Measurements from ENCODE around the gene VPS8.

GRCh38 chr3:184954251-184954650 lies 142.3 kb downstream of the VPS8 start:
- no peak for TF ChIP-seq MAX (IDR thresholded peaks at IDR 0.05)
- TF ChIP-seq ATF3 (IDR thresholded peaks at IDR 0.05): no peak
- no peak for TF ChIP-seq GABPA (IDR thresholded peaks at IDR 0.05 in 1 of 2, conservative IDR thresholded peaks at IDR 0.05 in 1 of 2)
- no peak for TF ChIP-seq RXRA (IDR thresholded peaks at IDR 0.05)
- TF ChIP-seq FOXA1 (IDR thresholded peaks at IDR 0.05): no peak
- TF ChIP-seq CTCF (IDR thresholded peaks at IDR 0.05; ENCODE audit: low read depth, low read length, missing input control): no peak
- TF ChIP-seq, protein P1, sequence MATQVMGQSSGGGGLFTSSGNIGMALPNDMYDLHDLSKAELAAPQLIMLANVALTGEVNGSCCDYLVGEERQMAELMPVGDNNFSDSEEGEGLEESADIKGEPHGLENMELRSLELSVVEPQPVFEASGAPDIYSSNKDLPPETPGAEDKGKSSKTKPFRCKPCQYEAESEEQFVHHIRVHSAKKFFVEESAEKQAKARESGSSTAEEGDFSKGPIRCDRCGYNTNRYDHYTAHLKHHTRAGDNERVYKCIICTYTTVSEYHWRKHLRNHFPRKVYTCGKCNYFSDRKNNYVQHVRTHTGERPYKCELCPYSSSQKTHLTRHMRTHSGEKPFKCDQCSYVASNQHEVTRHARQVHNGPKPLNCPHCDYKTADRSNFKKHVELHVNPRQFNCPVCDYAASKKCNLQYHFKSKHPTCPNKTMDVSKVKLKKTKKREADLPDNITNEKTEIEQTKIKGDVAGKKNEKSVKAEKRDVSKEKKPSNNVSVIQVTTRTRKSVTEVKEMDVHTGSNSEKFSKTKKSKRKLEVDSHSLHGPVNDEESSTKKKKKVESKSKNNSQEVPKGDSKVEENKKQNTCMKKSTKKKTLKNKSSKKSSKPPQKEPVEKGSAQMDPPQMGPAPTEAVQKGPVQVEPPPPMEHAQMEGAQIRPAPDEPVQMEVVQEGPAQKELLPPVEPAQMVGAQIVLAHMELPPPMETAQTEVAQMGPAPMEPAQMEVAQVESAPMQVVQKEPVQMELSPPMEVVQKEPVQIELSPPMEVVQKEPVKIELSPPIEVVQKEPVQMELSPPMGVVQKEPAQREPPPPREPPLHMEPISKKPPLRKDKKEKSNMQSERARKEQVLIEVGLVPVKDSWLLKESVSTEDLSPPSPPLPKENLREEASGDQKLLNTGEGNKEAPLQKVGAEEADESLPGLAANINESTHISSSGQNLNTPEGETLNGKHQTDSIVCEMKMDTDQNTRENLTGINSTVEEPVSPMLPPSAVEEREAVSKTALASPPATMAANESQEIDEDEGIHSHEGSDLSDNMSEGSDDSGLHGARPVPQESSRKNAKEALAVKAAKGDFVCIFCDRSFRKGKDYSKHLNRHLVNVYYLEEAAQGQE (IDR thresholded peaks at IDR 0.05): no peak
- TF ChIP-seq, protein P2, sequence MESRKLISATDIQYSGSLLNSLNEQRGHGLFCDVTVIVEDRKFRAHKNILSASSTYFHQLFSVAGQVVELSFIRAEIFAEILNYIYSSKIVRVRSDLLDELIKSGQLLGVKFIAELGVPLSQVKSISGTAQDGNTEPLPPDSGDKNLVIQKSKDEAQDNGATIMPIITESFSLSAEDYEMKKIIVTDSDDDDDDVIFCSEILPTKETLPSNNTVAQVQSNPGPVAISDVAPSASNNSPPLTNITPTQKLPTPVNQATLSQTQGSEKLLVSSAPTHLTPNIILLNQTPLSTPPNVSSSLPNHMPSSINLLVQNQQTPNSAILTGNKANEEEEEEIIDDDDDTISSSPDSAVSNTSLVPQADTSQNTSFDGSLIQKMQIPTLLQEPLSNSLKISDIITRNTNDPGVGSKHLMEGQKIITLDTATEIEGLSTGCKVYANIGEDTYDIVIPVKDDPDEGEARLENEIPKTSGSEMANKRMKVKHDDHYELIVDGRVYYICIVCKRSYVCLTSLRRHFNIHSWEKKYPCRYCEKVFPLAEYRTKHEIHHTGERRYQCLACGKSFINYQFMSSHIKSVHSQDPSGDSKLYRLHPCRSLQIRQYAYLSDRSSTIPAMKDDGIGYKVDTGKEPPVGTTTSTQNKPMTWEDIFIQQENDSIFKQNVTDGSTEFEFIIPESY (IDR thresholded peaks at IDR 0.05): no peak
- no peak for TF ChIP-seq EGR1 (IDR thresholded peaks at IDR 0.05; ENCODE audit: low read depth in 2 of 2)
- TF ChIP-seq TAF1 (conservative IDR thresholded peaks at IDR 0.05): no peak
- no peak for TF ChIP-seq JUND (IDR thresholded peaks at IDR 0.05)
- no peak for TF ChIP-seq SP1 (IDR thresholded peaks at IDR 0.05)

Measured in liver (tissue), 3 donors.